WTC11 (cell line): ENCODE results near the gene ADCY5. TPM values are rescaled to one million over a fixed set of nuclear protein-coding genes. Genes with fewer than 3 reads are reported as not detected.
A peak's percentile ranks its signal among the peaks of the same experiment; 100 is the strongest.

ENCODE experiments used
- ATAC-seq: fragments of 200-7000 bp; cut with Tn5 transposase; 2 replicates; pipeline ENCODE4 v1.10.0; 2021; ENCODE audit warnings: mild to moderate bottlenecking, moderate library complexity
- CTCF ChIA-PET: fragments of 300-600 bp; sonication (Branson Sonifier 250); formaldehyde crosslinking; loops from one replicate; lab custom pipeline; 2021; ENCODE audit warnings: antibody characterized with exemption; lab: Charles Lee
- POLR2A ChIA-PET: fragments of 350-600 bp; sonication (Branson Sonifier 250); formaldehyde crosslinking; loops from one replicate; lab custom pipeline; 2021; ENCODE audit warnings: antibody characterized with exemption; lab: Charles Lee
- DNase-seq: peaks from one replicate; pipeline ENCODE4 v3.0.0; 2021; ENCODE audit warnings: low spot score
- H3K27ac Mint-ChIP-seq: 2 replicates; pipeline ENCODE4 v1.8.0; 2021; ENCODE audit warnings: mixed read lengths
- H3K27me3 Mint-ChIP-seq: 2 replicates; pipeline ENCODE4 v1.8.0; 2021; ENCODE audit warnings: low read depth, mild to moderate bottlenecking, moderate library complexity, mixed read lengths
- H3K36me3 Mint-ChIP-seq: 2 replicates; pipeline ENCODE4 v1.8.0; 2021; ENCODE audit warnings: mixed read lengths
- H3K4me1 Mint-ChIP-seq: 2 replicates; pipeline ENCODE4 v1.8.0; 2022; ENCODE audit warnings: mixed read lengths
- H3K4me3 Mint-ChIP-seq: 2 replicates; pipeline ENCODE4 v1.8.0; 2021; ENCODE audit warnings: mild to moderate bottlenecking, moderate library complexity, mixed read lengths
- H3K9me3 Mint-ChIP-seq: 2 replicates; pipeline ENCODE4 v1.8.0; 2021; ENCODE audit warnings: mixed read lengths
- ESRRA ChIP-seq: sonication (generic); formaldehyde crosslinking; IDR thresholded peaks from 2 replicates; pipeline ENCODE4 v1.8.1; 2022; ENCODE audit warnings: mild to moderate bottlenecking, missing genetic modification reagents, borderline replicate concordance
- GABPB1 ChIP-seq: sonication (generic); formaldehyde crosslinking; IDR thresholded peaks from 2 replicates; pipeline ENCODE4 v1.8.1; 2023; ENCODE audit warnings: mild to moderate bottlenecking, missing genetic modification reagents
- GRHL2 ChIP-seq: fragments of 250-450 bp; sonication (Bioruptor Pico); IDR thresholded peaks from 2 replicates; pipeline ENCODE4 v1.8.0; 2022; ENCODE audit warnings: mild to moderate bottlenecking, moderate library complexity; ENCODE audit not compliant: insufficient replicate concordance, severe bottlenecking
- GTF2I ChIP-seq: fragments of 250-450 bp; sonication (Bioruptor Pico); conservative IDR thresholded peaks from 2 replicates; pipeline ENCODE4 v1.4.0; 2021; ENCODE audit warnings: mild to moderate bottlenecking
- IRF2 ChIP-seq: sonication (generic); formaldehyde crosslinking; IDR thresholded peaks from 2 replicates; pipeline ENCODE4 v1.8.0; 2022; ENCODE audit warnings: low read depth, missing genetic modification reagents, borderline replicate concordance
- JAZF1 ChIP-seq: fragments of 250-450 bp; sonication (Bioruptor Pico); IDR thresholded peaks from 2 replicates; pipeline ENCODE4 v1.9.0; 2021; ENCODE audit warnings: moderate library complexity, mild to moderate bottlenecking, inconsistent platforms
- KAT7 ChIP-seq: sonication (generic); formaldehyde crosslinking; IDR thresholded peaks from 2 replicates; pipeline ENCODE4 v1.8.1; 2023; ENCODE audit warnings: missing genetic modification reagents, mild to moderate bottlenecking, borderline replicate concordance
- NR2C2 ChIP-seq: sonication (generic); formaldehyde crosslinking; IDR thresholded peaks from 2 replicates; pipeline ENCODE4 v1.8.0; 2022; ENCODE audit warnings: mild to moderate bottlenecking, missing genetic modification reagents
- TP53 ChIP-seq: sonication (generic); formaldehyde crosslinking; IDR thresholded peaks from 2 replicates; pipeline ENCODE4 v1.8.1; 2023; ENCODE audit warnings: mild to moderate bottlenecking, missing genetic modification reagents
- ZNF121 ChIP-seq: sonication (generic); formaldehyde crosslinking; IDR thresholded peaks from 2 replicates; pipeline ENCODE4 v1.8.0; 2023; ENCODE audit warnings: missing genetic modification reagents
- ZNF396 ChIP-seq: fragments of 250-450 bp; sonication (Bioruptor Pico); IDR thresholded peaks from 2 replicates; pipeline ENCODE4 v1.8.0; 2021; ENCODE audit warnings: mild to moderate bottlenecking, moderate library complexity, borderline replicate concordance
- total RNA-seq: library from RNA; stranded (reverse); gene quantifications from 3 replicates; pipeline ENCODE4 v1.2.3, GENCODE V29; 2021
- TF ChIP-seq, protein P1 (sequence below): sonication (generic); formaldehyde crosslinking; IDR thresholded peaks from 2 replicates; pipeline ENCODE4 v1.8.1; 2023; ENCODE audit warnings: mild to moderate bottlenecking, missing genetic modification reagents, borderline replicate concordance
- TF ChIP-seq, protein P2 (sequence below): sonication (generic); formaldehyde crosslinking; IDR thresholded peaks from 2 replicates; pipeline ENCODE4 v1.8.1; 2022; ENCODE audit warnings: low read depth, mild to moderate bottlenecking, moderate library complexity, missing genetic modification reagents, borderline replicate concordance
- TF ChIP-seq, protein P3 (sequence below): fragments of 250-450 bp; sonication (Bioruptor Pico); conservative IDR thresholded peaks from 2 replicates; pipeline ENCODE4 v1.9.0; 2021; ENCODE audit warnings: mild to moderate bottlenecking
- TF ChIP-seq, protein P4 (sequence below): sonication (generic); formaldehyde crosslinking; conservative IDR thresholded peaks from 2 replicates; pipeline ENCODE4 v1.8.1; 2023; ENCODE audit warnings: mild to moderate bottlenecking, low read depth, missing genetic modification reagents, moderate library complexity
- TF ChIP-seq, protein P5 (sequence below): sonication (generic); formaldehyde crosslinking; conservative IDR thresholded peaks from 2 replicates; pipeline ENCODE4 v1.8.1; 2022; ENCODE audit warnings: mild to moderate bottlenecking, missing genetic modification reagents

ADCY5 gene
- total RNA-seq, 1 experiment from 2014 or later = 23.5 TPM

DNA sequence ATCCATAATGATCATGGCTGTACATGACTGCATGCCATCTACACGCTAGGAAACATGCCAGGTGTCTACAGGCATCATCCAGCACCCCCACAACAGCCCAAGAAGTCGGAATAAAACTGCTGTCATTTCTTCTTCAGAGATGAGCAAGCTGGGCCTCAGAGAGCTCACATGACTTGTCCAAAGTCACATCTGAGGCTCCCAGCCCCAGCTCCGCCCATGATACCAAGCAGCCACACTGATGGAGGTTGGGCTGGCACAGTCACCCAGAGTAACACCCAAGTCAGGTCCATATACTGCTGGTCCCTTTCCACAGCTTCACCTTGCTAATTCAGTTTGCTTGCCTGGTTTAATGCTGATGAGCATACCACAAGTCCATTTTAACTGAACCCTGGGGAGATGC is 130.5 kb downstream of the ADCY5 start (continued):
- TF ChIP-seq, protein P1, sequence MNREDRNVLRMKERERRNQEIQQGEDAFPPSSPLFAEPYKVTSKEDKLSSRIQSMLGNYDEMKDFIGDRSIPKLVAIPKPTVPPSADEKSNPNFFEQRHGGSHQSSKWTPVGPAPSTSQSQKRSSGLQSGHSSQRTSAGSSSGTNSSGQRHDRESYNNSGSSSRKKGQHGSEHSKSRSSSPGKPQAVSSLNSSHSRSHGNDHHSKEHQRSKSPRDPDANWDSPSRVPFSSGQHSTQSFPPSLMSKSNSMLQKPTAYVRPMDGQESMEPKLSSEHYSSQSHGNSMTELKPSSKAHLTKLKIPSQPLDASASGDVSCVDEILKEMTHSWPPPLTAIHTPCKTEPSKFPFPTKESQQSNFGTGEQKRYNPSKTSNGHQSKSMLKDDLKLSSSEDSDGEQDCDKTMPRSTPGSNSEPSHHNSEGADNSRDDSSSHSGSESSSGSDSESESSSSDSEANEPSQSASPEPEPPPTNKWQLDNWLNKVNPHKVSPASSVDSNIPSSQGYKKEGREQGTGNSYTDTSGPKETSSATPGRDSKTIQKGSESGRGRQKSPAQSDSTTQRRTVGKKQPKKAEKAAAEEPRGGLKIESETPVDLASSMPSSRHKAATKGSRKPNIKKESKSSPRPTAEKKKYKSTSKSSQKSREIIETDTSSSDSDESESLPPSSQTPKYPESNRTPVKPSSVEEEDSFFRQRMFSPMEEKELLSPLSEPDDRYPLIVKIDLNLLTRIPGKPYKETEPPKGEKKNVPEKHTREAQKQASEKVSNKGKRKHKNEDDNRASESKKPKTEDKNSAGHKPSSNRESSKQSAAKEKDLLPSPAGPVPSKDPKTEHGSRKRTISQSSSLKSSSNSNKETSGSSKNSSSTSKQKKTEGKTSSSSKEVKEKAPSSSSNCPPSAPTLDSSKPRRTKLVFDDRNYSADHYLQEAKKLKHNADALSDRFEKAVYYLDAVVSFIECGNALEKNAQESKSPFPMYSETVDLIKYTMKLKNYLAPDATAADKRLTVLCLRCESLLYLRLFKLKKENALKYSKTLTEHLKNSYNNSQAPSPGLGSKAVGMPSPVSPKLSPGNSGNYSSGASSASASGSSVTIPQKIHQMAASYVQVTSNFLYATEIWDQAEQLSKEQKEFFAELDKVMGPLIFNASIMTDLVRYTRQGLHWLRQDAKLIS = no peak
- TF ChIP-seq, protein P2, sequence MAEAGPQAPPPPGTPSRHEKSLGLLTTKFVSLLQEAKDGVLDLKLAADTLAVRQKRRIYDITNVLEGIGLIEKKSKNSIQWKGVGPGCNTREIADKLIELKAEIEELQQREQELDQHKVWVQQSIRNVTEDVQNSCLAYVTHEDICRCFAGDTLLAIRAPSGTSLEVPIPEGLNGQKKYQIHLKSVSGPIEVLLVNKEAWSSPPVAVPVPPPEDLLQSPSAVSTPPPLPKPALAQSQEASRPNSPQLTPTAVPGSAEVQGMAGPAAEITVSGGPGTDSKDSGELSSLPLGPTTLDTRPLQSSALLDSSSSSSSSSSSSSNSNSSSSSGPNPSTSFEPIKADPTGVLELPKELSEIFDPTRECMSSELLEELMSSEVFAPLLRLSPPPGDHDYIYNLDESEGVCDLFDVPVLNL = no peak
- no peak for TF ChIP-seq NR2C2 (CRISPR knock-in tag)
- TF ChIP-seq, protein P3, sequence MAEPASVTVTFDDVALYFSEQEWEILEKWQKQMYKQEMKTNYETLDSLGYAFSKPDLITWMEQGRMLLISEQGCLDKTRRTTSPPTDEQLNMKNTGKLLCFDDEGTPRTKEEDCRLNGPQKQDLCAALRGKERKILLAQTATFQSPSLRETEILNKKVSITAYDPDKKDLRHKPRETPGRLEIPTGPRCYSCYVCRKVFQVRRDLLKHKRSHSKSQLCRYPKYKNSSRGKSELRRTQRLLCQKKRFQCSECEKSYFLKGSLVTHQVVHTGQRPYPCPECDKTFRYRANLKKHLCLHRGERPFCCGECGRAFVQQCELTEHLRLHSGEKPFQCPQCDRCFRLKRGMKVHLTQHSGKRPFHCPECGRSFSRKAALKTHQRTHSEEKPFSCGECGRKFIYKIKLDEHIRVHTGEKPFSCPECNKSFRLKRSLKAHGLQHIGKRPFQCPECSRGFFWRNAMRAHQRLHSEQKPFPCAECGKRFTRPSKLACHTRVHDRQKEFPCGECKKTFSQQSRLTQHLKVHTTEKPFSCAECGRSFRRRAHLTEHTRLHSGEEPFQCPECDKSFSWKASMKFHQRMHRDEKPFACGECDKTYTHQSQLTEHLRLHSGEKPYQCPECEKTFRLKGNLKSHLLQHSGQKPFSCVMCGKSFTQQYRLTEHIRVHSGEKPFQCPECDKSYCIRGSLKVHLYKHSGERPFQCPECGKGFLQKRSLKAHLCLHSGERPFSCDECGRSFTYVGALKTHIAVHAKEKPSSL (CRISPR knock-in tag) = no peak
- TF ChIP-seq, protein P4, sequence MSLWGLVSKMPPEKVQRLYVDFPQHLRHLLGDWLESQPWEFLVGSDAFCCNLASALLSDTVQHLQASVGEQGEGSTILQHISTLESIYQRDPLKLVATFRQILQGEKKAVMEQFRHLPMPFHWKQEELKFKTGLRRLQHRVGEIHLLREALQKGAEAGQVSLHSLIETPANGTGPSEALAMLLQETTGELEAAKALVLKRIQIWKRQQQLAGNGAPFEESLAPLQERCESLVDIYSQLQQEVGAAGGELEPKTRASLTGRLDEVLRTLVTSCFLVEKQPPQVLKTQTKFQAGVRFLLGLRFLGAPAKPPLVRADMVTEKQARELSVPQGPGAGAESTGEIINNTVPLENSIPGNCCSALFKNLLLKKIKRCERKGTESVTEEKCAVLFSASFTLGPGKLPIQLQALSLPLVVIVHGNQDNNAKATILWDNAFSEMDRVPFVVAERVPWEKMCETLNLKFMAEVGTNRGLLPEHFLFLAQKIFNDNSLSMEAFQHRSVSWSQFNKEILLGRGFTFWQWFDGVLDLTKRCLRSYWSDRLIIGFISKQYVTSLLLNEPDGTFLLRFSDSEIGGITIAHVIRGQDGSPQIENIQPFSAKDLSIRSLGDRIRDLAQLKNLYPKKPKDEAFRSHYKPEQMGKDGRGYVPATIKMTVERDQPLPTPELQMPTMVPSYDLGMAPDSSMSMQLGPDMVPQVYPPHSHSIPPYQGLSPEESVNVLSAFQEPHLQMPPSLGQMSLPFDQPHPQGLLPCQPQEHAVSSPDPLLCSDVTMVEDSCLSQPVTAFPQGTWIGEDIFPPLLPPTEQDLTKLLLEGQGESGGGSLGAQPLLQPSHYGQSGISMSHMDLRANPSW = no peak

DNA sequence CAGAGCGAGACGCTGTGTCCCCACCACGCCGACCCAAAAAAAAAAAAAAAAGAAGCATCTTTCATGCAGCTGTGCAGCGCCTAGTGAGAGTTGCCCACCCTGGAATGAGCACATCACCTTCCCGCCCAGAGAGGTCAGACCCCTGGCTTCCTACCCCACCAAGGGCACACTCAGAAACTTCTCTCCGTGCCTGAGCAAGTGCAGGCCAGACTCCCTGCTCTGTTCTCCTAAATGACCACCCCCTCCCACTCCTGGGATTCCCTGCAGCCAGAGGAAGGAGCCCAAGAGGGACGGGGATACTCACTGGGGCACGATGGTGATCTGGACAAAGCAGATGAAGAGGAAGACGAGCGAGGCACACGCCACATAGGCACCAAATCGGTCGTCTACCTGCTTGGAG is 131.2 kb downstream of the ADCY5 start:
- POLR2A ChIA-PET = no interaction called here
- DNase-seq = no peak
- no peak for ATAC-seq
- CTCF ChIA-PET = no interaction called here
- H3K4me3 Mint-ChIP-seq = no peak overlapping the region
- H3K4me1 Mint-ChIP-seq = peaks cover 90% of the 10 kb centered on the region
- no peak overlapping the region for H3K27ac Mint-ChIP-seq
- peaks cover 3% of the 10 kb centered on the region; the same call in 1 of the 2 replicates for H3K36me3 Mint-ChIP-seq
- peaks cover 3% of the 10 kb centered on the region; the same call in 1 of the 2 replicates for H3K9me3 Mint-ChIP-seq
- TF ChIP-seq ZNF121 (CRISPR knock-in tag) (no peak), IRF2 (CRISPR knock-in tag) (no peak), NR2C2 (CRISPR knock-in tag) (no peak)
- TF ChIP-seq, protein P5, sequence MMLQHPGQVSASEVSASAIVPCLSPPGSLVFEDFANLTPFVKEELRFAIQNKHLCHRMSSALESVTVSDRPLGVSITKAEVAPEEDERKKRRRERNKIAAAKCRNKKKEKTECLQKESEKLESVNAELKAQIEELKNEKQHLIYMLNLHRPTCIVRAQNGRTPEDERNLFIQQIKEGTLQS = no peak
- no peaks in the 10 kb centered on the region for H3K27me3 Mint-ChIP-seq

DNA sequence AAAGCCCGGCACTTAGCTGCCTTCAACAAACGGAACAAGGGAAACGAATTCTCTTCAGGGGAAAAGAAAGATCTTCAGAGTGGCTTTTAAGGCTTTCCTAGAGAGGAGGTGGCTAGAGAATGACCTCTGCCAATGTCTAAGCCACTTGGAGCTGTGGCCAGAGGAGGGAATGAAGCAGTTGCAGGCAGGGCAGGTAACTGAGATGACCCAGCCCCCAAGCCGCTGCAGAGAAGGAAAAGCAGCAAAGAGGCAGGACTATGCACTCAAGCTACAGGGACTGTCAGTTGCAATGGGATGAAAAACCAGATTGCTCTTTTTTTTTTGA is 133.7 kb downstream of the ADCY5 start:
- Mint-ChIP-seq H3K36me3 (peaks cover 3% of the 10 kb centered on the region; the same call in 1 of the 2 replicates), H3K4me1 (peaks cover 95% of the 10 kb centered on the region), H3K27me3 (no peaks in the 10 kb centered on the region), H3K9me3 (peaks cover 3% of the 10 kb centered on the region; the same call in 1 of the 2 replicates), H3K27ac (peak overlapping the region; percentile 99), H3K4me3 (peak overlapping the region; percentile 73)
- ChIA-PET CTCF (interaction anchor here (0.8 to 2.4 kb wide), 27 partner anchors 9 to 372 kb away, joined by 3 to 27 read pairs (median 6); partner anchors contain the start of genes ADCY5, PDIA5, SEC22A and SEMA5B), POLR2A (interaction anchor here (1.0 to 2.1 kb wide), 7 partner anchors 8 to 248 kb away, joined by 3 to 6 read pairs (median 4); partner anchors contain the start of genes PDIA5 and SEC22A)
- DNase-seq (no peak), ATAC-seq (no peak; the same call in 1 of the 2 replicates)
- TF ChIP-seq, protein P5 = no peak
- TF ChIP-seq JAZF1 (CRISPR knock-in tag) (no peak), KAT7 (CRISPR knock-in tag) (no peak), TP53 (peak; percentile 13; the same call in 1 of the 2 replicates), GRHL2 (CRISPR knock-in tag) (no peak), GABPB1 (CRISPR knock-in tag) (no peak), ESRRA (peak; percentile 6; the same call in 1 of the 2 replicates), GTF2I (CRISPR knock-in tag) (peak; percentile 22; the same call in 1 of the 2 replicates), ZNF396 (peak; percentile 16; the same call in 1 of the 2 replicates)
- TF ChIP-seq, protein P4 = no peak
